ENCODE data around the gene PRR22. TPM values are rescaled to one million over a fixed set of nuclear protein-coding genes. Genes with fewer than 3 reads are reported as not detected.

PRR22 gene
- total and polyA plus RNA-seq, 2 donors (not counting 1 experiment from before 2014, with no cell fraction given): 3.4 to 5.6 TPM

DNA sequence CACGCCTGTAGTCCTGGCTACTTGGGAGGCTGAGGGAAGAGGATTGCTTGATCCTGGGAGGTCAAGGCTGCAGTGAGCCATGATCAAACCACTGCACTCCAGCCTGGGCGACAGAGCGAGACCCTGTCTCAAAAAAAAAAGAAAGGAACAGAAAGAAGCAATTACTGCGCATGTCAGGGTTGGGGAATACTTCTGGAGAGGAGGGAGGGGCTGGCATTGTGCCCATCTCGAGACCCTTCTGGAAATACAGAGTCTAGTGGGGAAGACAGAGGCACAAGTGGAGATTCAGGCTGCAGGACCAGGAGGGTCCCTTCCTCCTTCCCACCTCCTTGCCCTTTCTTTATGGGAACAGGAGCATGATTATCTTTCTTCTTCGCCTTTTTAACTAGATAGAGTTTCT is 30.8 kb downstream of the PRR22 start:
- H3K79me2 ChIP-seq (ENCODE audit: control insufficient read depth, insufficient read depth, low read length): no peaks in the 10 kb centered on the region
- Mint-ChIP-seq H3K27me3 (peaks cover 15% of the 10 kb centered on the region), H3K27ac (no peak overlapping the region), H3K4me3 (no peak overlapping the region), H3K4me1 (no peaks in the 10 kb centered on the region), H3K9me3 (ENCODE audit: insufficient read depth) (no peaks in the 10 kb centered on the region)
- no peak for DNase-seq
- no peaks in the 10 kb centered on the region for H3K36me3 ChIP-seq (replicated peaks in 1 of 2; ENCODE audit: control extremely low read depth in 1 of 2, control insufficient read depth in 1 of 2, extremely low read depth in 1 of 2, insufficient read depth in 2 of 2, low read length in 1 of 2)
- no peaks in the 10 kb centered on the region for H3K4me1 ChIP-seq (ENCODE audit: control insufficient read depth in 2 of 2, insufficient read depth in 2 of 2, low read length in 2 of 2)
- no peak overlapping the region for H2AFZ ChIP-seq (ENCODE audit: insufficient read depth, low read depth, low read length, poor library complexity, severe bottlenecking)
- H3K27ac ChIP-seq (ENCODE audit: low read length in 2 of 2): no peak overlapping the region
- no peak overlapping the region for H3K4me3 ChIP-seq (ENCODE audit: control extremely low read depth in 1 of 5, extremely low read depth in 1 of 5, insufficient read depth in 1 of 5, low read depth in 2 of 5, low read length in 4 of 5)
- H3K27me3 ChIP-seq (replicated peaks in 1 of 4; ENCODE audit: control extremely low read depth in 1 of 4, control insufficient read depth in 3 of 4, insufficient read depth in 4 of 4, low read length in 3 of 4): peaks cover 0 to 6% (median 0%) of the 10 kb centered on the region in 4 experiments
- H3K4me2 ChIP-seq (replicated peaks; ENCODE audit: low read depth, low read length, poor library complexity, severe bottlenecking): no peak overlapping the region
- WGBS (ENCODE audit: insufficient coverage): 85% methylated on average over 2 of the region's 6 CpGs
- TF ChIP-seq CTCF (IDR thresholded peaks at IDR 0.05) (no peak), EZH2 (IDR thresholded peaks at IDR 0.05; ENCODE audit: borderline replicate concordance, insufficient read depth, low read depth, low read length, poor library complexity, severe bottlenecking) (no peak)
- no peaks in the 10 kb centered on the region for H3K9me3 ChIP-seq (ENCODE audit: control extremely low read depth in 1 of 3, control insufficient read depth in 2 of 3, insufficient read depth in 1 of 3, low read length in 2 of 3)
- CTCF ChIA-PET: no interaction called here
- H4K20me1 ChIP-seq (ENCODE audit: control insufficient read depth, insufficient read depth, low read length, poor library complexity, severe bottlenecking): no peaks in the 10 kb centered on the region
- H3K9ac ChIP-seq (ENCODE audit: low read length): no peak overlapping the region
- intact Hi-C loops (cut with micrococcal nuclease): no loop called here
- no peak for ATAC-seq (ENCODE audit: low read depth)
- POLR2A ChIA-PET: no interaction called here

DNA sequence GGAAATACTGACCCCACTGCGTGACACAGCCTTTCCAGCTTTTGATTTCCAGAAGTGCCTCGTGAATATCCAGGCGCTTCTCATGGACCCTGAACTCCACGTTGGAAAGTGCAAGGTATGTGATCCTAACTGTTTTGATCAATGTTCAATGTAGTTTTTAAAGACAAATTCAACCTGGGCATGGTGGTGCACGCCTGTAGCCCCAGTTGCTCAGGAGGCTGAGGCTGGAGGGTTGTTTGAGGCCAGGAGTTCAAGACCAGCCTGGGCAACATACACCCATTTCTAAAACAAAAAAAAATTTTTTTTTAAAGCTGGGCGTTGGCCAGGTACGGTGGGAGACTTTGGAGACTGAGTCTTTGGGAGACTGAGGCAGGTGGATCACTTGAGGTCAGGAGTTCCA is 32.8 kb downstream of the PRR22 start:
- Histone ChIP-seq H3K27me3 (replicated peaks in 1 of 4; ENCODE audit: control extremely low read depth in 1 of 4, control insufficient read depth in 3 of 4, insufficient read depth in 4 of 4, low read length in 3 of 4) (peaks cover 0 to 7% (median 1%) of the 10 kb centered on the region in 4 experiments), H2AFZ (ENCODE audit: insufficient read depth, low read depth, low read length, poor library complexity, severe bottlenecking) (no peak overlapping the region), H3K9me3 (ENCODE audit: control extremely low read depth in 1 of 3, control insufficient read depth in 2 of 3, insufficient read depth in 1 of 3, low read length in 2 of 3) (no peaks in the 10 kb centered on the region), H3K9ac (ENCODE audit: low read length) (no peak overlapping the region), H3K79me2 (ENCODE audit: control insufficient read depth, insufficient read depth, low read length) (no peaks in the 10 kb centered on the region), H4K20me1 (ENCODE audit: control insufficient read depth, insufficient read depth, low read length, poor library complexity, severe bottlenecking) (no peaks in the 10 kb centered on the region), H3K4me2 (replicated peaks; ENCODE audit: low read depth, low read length, poor library complexity, severe bottlenecking) (no peak overlapping the region), H3K36me3 (replicated peaks in 1 of 2; ENCODE audit: control extremely low read depth in 1 of 2, control insufficient read depth in 1 of 2, extremely low read depth in 1 of 2, insufficient read depth in 2 of 2, low read length in 1 of 2) (no peaks in the 10 kb centered on the region), H3K4me3 (ENCODE audit: control extremely low read depth in 1 of 5, extremely low read depth in 1 of 5, insufficient read depth in 1 of 5, low read depth in 2 of 5, low read length in 4 of 5) (no peak overlapping the region), H3K4me1 (ENCODE audit: control insufficient read depth in 2 of 2, insufficient read depth in 2 of 2, low read length in 2 of 2) (no peaks in the 10 kb centered on the region), H3K27ac (ENCODE audit: low read length in 2 of 2) (no peak overlapping the region)
- intact Hi-C loops (cut with micrococcal nuclease): no loop called here
- ChIA-PET POLR2A (no interaction called here), CTCF (no interaction called here)
- TF ChIP-seq EZH2 (IDR thresholded peaks at IDR 0.05; ENCODE audit: borderline replicate concordance, insufficient read depth, low read depth, low read length, poor library complexity, severe bottlenecking) (no peak), CTCF (IDR thresholded peaks at IDR 0.05) (no peak)
- H3K27me3 Mint-ChIP-seq: peaks cover 12% of the 10 kb centered on the region
- H3K27ac Mint-ChIP-seq: no peak overlapping the region
- no peak overlapping the region for H3K4me3 Mint-ChIP-seq
- H3K9me3 Mint-ChIP-seq (ENCODE audit: insufficient read depth): no peaks in the 10 kb centered on the region
- no peaks in the 10 kb centered on the region for H3K4me1 Mint-ChIP-seq
- ATAC-seq (ENCODE audit: low read depth) (no peak), DNase-seq (no peak)
- 92% methylated on average over 6 of the region's 7 CpGs for WGBS (ENCODE audit: insufficient coverage)
